CD4-positive, alpha-beta T cell treated with Interleukin-17A for 4 hours (primary cell): ENCODE data around the gene GPLD1.
"Not testable (repeated sequence)": the region's sequence is repeated elsewhere in the genome, so short reads cannot be mapped to it uniquely, and the experiment has no call there.

Experiments used
- DNase-seq: peaks from one replicate; pipeline ENCODE4 v3.0.0-alpha.2; 2020; ENCODE audit warnings: mixed read lengths

GPLD1 gene

GRCh38 chr6:24489470-24489869 is at the start of gene GPLD1:
GPLD1 (minus strand) TSS chr6:24489578; CDS start chr6:24489511, 67 bp downstream.
- DNase-seq, result no peak

DNA sequence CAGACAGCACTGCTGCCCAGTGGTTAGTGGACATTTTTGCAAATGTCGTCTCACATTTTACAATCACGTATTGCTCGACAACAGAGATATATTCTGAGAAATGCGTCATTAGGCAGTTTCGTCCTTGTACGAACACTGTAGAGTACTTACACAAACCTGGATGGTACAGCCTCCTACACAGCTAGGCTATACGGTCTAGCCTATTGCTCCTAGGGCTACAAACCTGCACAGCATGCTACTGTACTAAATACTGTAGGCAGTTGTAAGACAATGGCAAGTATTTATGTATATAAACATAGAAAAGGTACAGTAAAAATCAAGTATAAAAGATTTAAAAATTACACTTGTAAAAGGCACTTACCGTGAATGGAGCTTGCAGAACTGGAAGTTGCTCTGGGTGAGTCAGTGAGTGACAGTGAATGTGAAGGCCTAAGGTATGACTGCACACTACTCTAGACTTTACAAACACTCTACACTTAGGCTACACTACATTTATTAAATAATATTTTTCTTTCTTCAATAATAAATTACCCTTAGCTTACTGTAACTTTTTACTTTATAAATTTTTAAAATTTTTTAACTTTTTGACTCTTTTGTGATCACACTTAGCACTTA is 48.5 kb upstream of the GPLD1 start:
- DNase-seq, result no peak

GRCh38 chr6:24537082-24537699 is 47.8 kb upstream of the GPLD1 start:
- no peak for DNase-seq

DNA sequence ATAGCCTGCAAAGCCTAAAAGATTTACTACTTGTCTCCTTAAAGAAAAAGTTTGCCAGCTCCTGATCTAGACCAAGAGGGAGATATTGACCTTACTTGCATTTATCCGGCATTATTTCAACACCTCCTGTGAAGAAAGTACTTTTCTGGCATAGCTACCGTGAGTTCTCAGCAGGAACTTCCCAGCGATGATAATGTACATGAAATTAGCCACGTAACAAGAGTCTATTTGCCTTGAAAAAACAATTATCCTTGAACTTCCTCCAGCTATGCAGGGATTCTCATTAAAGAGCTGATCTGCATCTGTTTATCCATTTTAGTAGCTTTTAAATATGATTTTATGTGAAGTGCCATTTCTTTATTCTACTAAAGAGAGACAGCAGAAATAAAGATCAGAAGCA is 47.1 kb upstream of the GPLD1 start:
- no peak for DNase-seq

- DNase-seq, result no peak
These were observed 45.8 kb upstream of the GPLD1 start for GRCh38 chr6:24535210-24535609.

DNA sequence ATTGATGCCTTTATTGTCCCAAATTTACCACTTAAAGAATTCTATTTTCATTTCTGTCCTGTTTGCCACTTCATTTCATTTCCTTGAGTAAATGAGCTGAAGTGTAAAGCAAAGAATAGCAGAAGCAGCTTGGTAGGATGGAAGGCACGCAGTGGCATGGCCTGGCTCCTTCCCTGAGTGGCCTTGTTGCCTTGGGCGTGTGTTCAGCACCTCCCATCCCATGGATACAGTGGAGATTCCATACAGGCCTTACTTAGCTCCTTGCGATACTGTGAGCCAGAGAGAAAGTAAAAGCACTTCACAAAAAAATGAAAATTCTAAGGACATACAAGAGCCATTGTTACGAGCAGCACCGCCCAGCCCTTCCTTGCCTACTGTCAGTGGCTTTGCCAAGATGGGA is 45.0 kb upstream of the GPLD1 start:
- DNase-seq, result no peak

GRCh38 chr6:24529985-24530384 is 40.6 kb upstream of the GPLD1 start:
- DNase-seq, result no peak

DNA sequence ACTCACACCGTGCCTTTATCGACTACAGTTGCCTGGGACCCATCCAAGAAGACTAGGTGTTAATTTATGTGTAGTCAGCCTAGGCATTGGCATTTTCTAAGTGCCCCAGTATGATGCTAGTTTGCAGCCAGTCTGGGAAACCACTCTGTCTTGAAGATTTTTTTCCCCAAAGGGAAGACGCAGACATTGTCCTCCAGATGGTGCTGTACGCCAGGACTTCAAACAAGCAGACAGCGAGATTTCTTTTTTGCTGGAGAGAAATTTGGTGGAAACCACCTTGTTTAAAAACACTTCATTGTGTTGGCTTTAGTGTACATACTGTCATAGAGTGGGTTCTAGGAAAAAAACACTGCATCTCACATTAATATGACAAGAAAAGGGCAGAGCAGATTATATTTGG is 35.4 kb upstream of the GPLD1 start:
- peak; percentile 9 for DNase-seq

- no peak for DNase-seq
These were observed 35.0 kb upstream of the GPLD1 start for GRCh38 chr6:24524329-24524728.

DNA sequence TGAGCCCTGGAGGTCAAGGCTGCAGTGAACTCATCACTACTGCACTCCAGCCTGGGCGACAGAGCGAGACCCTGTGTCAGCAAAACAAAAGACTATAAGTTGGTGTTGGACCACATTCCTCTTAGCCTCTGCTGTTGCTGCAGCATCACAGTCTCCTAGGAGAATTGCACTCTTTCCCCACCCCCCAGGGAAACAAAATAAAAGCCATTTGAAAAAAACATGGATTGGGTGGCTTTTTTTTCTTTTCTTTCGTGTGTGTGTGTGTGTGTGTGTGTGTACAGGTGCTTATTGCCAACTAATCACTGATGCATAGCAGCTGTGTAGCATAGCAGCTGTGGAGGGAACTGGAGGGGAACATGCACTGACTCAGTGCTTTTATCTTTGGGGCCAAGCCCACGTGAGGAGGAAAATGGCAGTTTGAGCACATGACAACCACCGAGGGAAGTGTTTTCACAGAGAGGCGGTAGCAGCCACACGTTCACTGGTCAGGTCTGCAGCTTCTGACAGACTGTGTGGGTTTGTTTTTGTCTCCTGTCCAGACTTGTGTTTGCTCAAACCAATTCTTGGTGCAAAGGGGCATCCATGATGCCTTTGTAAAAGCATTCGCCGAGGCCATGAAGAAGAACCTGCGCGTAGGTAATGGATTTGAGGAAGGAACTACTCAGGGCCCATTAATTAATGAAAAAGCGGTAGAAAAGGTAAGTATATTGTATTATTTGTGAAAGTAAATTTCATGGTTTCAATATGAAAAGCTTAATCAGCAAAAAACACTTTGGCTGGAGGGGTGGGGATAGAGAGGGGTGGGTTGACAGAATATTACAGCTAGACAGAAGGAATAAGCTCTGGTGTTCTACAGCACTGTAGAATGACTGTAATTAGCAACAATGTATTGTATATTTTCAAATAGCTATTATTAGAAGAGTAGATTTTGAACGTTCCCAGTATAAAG is 33.1 kb upstream of the GPLD1 start:
- no peak for DNase-seq

DNA sequence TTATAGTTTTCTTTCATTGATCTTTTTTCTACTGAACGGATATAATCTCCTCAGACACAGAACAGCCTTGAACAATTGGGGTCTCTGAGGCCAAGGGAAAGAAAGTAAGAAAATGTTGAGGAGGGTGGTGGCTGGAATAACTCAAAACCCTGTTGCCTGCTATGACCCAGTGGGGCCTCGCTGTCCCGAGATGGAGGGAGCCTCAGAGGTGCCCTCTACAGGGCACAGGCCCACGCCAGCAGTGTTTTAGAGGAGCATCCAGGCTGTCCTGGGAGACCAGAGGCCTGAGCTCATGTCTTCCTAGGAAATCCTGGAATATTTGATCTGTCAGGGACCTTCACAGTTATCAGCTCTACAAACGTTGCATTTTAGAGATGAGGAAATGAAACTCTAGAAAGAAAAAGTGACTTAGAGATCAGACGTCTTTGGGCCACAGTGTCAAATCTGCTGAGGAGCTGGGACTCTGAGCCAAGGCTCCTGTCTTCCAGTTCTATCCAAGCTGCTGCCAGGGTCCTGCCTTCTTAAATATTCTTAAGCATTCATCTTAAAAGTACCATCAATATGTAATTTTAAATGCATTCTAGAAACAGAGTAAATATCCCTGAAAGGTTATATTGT is 31.7 kb upstream of the GPLD1 start:
- peak; percentile 52 for DNase-seq

DNA sequence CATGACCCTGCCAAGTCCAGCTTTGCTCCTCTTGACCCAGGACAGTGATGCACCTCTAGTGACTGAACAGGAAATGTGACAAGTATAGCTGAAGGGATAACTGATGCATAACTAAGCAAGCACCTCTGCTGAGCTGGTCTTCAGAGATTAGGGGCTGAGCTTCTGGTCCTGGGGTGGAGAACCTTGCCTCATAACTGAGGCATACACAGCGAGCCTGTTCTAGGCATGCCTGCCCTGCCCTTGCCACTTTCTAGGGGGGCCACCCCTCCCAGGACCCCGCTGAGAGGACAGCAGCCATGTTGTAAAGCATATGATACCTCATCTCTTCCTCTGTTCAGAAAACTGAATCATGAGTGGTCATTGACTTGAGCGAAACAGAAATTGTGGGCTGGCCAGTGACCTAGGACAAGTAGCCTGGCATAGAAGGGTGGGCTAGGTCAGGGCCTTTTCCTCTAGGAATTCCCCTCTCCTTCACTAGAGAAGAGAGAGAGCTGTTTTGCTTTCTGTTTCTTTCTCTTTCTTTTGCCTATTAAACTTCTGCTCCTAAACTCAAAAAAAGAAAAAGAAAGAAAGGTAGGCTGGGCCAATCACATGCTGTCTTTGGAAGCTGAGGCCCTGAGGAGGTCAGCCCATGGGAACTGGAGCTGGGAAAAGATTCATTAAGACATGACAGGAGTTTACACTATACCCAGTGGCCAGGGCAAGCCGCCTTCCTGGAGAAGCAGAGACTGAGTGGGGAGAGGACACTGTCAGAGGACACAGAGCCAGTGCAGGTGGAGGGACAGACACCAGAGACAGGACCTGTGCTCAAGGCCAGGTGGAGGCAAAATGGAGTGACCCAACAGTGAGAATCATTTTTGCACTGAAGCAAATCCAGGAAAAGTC is 28.5 kb upstream of the GPLD1 start:
- no peak for DNase-seq

DNA sequence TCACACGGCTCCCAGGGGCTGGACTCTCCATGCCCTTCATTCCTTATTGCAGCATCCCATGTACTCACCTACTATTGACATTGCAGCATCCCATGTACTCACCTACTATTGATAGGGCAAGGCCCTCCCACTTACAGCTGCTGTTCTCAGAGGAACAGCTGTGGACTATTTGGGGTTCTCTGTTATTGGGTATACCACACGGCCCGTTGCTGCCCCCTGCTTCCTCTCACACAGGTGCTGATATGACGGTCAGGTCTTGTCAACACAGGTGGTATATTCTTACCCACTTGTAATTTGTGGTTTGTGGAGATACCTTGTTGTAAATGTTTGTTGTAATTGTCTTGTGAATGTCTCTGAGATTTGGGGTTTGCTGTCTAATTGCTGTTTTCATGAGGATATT is 24.2 kb upstream of the GPLD1 start:
- DNase-seq, result no peak

- not testable (repeated sequence) for DNase-seq
These were observed 22.6 kb upstream of the GPLD1 start for GRCh38 chr6:24511976-24512375.

GRCh38 chr6:24506814-24507520 is 17.6 kb upstream of the GPLD1 start:
- DNase-seq, result no peak

GRCh38 chr6:24504649-24505586 is 15.5 kb upstream of the GPLD1 start:
- DNase-seq, result no peak

DNA sequence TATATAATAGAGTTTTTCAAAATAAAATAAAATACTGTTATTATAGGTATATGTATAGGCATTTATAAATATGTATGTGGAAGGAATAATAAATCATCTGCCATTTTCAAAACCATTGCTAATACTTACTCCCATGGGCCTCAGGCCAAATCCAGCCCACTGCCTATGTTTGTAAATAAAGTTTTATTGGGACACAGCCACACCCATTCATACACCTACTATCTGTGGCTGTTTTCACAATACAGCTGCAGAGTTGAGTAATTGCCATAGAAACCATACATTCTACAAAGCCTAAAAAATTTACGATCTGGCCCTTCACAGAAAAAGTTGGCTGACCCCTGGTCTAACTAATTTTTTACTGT is 14.9 kb upstream of the GPLD1 start:
- no peak for DNase-seq

DNA sequence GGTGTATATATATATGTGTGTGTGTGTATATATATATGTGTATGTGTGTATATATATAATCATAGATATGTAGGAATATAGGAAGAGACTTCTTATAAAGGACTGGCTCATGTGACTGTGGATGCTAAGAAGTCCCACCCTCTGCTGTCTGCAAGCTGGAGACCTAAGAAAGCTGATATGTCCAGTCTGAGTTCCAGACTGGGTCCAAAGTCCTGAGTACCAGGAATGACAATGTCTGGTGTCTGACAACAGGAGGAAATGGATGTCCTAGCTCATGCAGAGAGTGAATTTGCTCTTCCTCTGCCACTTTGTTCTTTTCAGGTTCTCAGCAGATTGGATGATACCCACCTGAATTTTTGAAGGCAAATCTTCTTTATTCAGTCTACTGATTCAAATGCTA is 12.5 kb upstream of the GPLD1 start:
- no peak for DNase-seq

GRCh38 chr6:24501374-24501773 is 12.0 kb upstream of the GPLD1 start:
- DNase-seq, result no peak

GRCh38 chr6:24500683-24501082 is 11.3 kb upstream of the GPLD1 start:
- DNase-seq, result no peak
